Transverse colon (tissue), 4 donors: ENCODE measurements around the gene SMIM1. TPM values are rescaled to one million over a fixed set of nuclear protein-coding genes. Genes with fewer than 3 reads are reported as not detected.

Experiments used
- DNase-seq: peaks from one replicate; pipeline ENCODE4 v3.0.0-alpha.2; 2019
- H3K27ac ChIP-seq, 4 donors: fragments of 200-600 bp; sonication (generic); 2 replicates each; pipeline ENCODE4 v1.5.1; 2016 to 2018; ENCODE audit warnings: inconsistent platforms in 4 of 4
- H3K27me3 ChIP-seq: fragments of 200-600 bp; sonication (generic); 2 replicates; pipeline ENCODE4 v1.5.1; 2017; ENCODE audit warnings: inconsistent platforms
- H3K36me3 ChIP-seq, 4 donors: fragments of 200-600 bp; sonication (generic); 2 replicates each; pipeline ENCODE4 v1.5.1; 2017 to 2019; ENCODE audit warnings: inconsistent platforms in 4 of 4
- H3K4me1 ChIP-seq, 4 donors: fragments of 200-600 bp; sonication (generic); 2 replicates each; pipeline ENCODE4 v1.5.1; 2017 to 2020; ENCODE audit warnings: inconsistent platforms in 4 of 4
- H3K4me3 ChIP-seq, 4 donors: fragments of 200-600 bp; sonication (generic); 1 replicate in 1 of 4; 2 replicates in 3 of 4; pipeline versions ENCODE4 v1.5.1 to v1.6.1; 2017 to 2019; ENCODE audit warnings: inconsistent platforms in 4 of 4
- H3K9me3 ChIP-seq, 2 donors: fragments of 200-600 bp; sonication (generic); 2 replicates each; pipeline ENCODE4 v1.5.1; 2017 to 2019; ENCODE audit warnings: inconsistent platforms in 2 of 2
- CTCF ChIP-seq, 5 experiments: fragments of 200-600 bp in 3 of 5; fragments of 450-650 bp in 2 of 5; sonication (generic) in 3 of 5; IDR thresholded peaks; 1 replicate in 2 of 5; 2 replicates in 3 of 5; pipeline ENCODE4 v1.5.1; 2016 to 2017; ENCODE audit warnings: antibody characterized with exemption in 5 of 5, inconsistent platforms in 3 of 5, mild to moderate bottlenecking in 2 of 5, moderate library complexity in 1 of 5
- EP300 ChIP-seq: sonication (generic); formaldehyde crosslinking; IDR thresholded peaks from one replicate; pipeline ENCODE4 v1.6.1; 2017; ENCODE audit warnings: antibody characterized with exemption, low read depth
- POLR2A ChIP-seq: fragments of 450-650 bp; IDR thresholded peaks from one replicate; pipeline ENCODE4 v1.6.1; 2016; ENCODE audit warnings: antibody characterized with exemption, mild to moderate bottlenecking, moderate library complexity
- POLR2AphosphoS5 ChIP-seq, 3 donors: sonication (generic); formaldehyde crosslinking; IDR thresholded peaks; one replicate each; pipeline ENCODE4 v1.6.1; 2016; ENCODE audit warnings: antibody characterized with exemption in 3 of 3
- WGBS, 2 donors: methylation state at CpG; one replicate each; pipeline ENCODE4 v1.1.5; 2018; ENCODE audit warnings: low coverage in 1 of 2; 5-methylcytosine and 5-hydroxymethylcytosine counted together
- in situ Hi-C, 4 donors: fragments of 200-750 bp; cut with MboI; loops; one replicate each; pipeline versions ENCODE4 v1.15.0 to v1.15.1; 2017; ENCODE audit warnings: low sequenced_read_pairs in 3 of 4, low pct_ligation_motif_present in 1 of 4, low pct_unique_long_range_greater_than_20kb in 1 of 4
- intact Hi-C: fragments of 100-400 bp; cut with DNase I; formaldehyde crosslinking; loops from one replicate; pipeline ENCODE4 v1.15.1; 2023; ENCODE audit warnings: low total_unique reads
- total RNA-seq, 4 donors: library from RNA; depleted of rRNA; stranded (reverse); fragments of >200 nt; gene quantifications; one replicate each; pipeline ENCODE4 v1.1.0, GENCODE V29; 2016

Gene SMIM1
- total RNA-seq, 4 donors from 2014 or later: not detected

GRCh38 chr1:3762873-3763228 is 9.7 kb upstream of the SMIM1 start:
- no peak overlapping the region for H3K27ac ChIP-seq
- no peaks in the 10 kb centered on the region for H3K36me3 ChIP-seq
- no peaks in the 10 kb centered on the region for H3K4me1 ChIP-seq
- no peaks in the 10 kb centered on the region for H3K9me3 ChIP-seq
- 77% methylated on average over 12 of the region's 12 CpGs; no CpG with 5 or more reads in 1 of the 2 donors for WGBS, 2 donors
- TF ChIP-seq EP300 (no peak), CTCF (IDR thresholded peaks at IDR 0.05) (no peak), POLR2AphosphoS5 (IDR thresholded peaks at IDR 0.05) (no peak), POLR2A (no peak)
- intact Hi-C loops: no loop called here
- DNase-seq: no peak
- H3K27me3 ChIP-seq: peaks cover 42% of the 10 kb centered on the region
- no peak overlapping the region for H3K4me3 ChIP-seq
- in situ Hi-C loops: no loop called here

DNA sequence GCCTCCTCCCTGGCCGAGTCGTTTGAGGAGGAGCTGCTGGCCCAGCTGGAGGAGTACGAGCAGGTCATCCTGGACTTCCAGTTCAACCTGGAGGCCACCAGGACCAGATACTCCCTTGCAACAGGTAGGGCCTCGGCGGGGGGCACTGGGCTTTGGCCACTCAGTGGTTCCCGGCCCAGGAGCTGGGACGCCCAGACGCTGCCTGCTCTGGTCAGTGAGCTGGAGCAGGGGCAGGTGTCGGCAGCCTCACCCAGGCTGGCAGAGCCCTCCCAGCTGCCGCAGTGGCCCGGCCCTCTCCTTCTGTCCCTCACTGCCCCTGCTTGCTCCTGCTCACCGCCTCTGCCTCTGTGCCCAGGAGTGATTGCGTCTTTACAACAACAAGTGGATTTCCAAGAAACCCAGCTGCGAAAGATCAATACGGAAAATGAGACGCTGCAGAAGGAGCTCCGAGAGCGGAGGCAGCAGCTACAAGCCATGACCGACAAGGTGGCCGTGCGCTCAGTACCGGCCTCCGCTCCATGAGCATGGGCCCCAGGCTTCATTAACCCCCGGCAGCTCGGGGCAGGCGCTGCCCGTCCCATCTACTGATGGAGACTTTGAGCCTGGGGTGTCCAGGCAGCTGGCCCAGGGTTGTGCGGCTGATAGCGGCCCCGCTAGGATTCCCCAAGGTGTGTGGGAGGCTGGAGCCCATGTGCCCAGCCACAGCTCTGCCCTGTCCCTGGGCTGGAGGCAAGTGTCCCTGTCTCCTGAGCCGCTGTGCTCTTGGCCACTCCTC is 9.0 kb upstream of the SMIM1 start:
- Histone ChIP-seq H3K4me3 (no peak overlapping the region), H3K27me3 (peaks cover 42% of the 10 kb centered on the region), H3K4me1 (no peaks in the 10 kb centered on the region), H3K36me3 (no peaks in the 10 kb centered on the region), H3K27ac (no peak overlapping the region), H3K9me3 (no peaks in the 10 kb centered on the region)
- intact Hi-C loops (no loop called here), in situ Hi-C loops (no loop called here)
- TF ChIP-seq CTCF (IDR thresholded peaks at IDR 0.05) (no peak), POLR2A (no peak), POLR2AphosphoS5 (IDR thresholded peaks at IDR 0.05) (no peak), EP300 (no peak)
- DNase-seq: no peak
- 83% methylated on average over 30 of the region's 31 CpGs; no CpG with 5 or more reads in 1 of the 2 donors for WGBS, 2 donors

- no peak for DNase-seq
- no peaks in the 10 kb centered on the region for H3K9me3 ChIP-seq
- TF ChIP-seq POLR2A (no peak), EP300 (no peak), POLR2AphosphoS5 (IDR thresholded peaks at IDR 0.05) (no peak), CTCF (IDR thresholded peaks at IDR 0.05) (no peak)
- WGBS, 2 donors: 95% methylated on average over 12 of the region's 17 CpGs; no CpG with 5 or more reads in 1 of the 2 donors
- H3K4me3 ChIP-seq: no peak overlapping the region
- no peak overlapping the region for H3K27ac ChIP-seq
- H3K36me3 ChIP-seq: no peaks in the 10 kb centered on the region
- H3K27me3 ChIP-seq: peaks cover 36% of the 10 kb centered on the region
- H3K4me1 ChIP-seq: peaks cover 0 to 11% (median 10%) of the 10 kb centered on the region in 4 donors
- intact Hi-C loops: no loop called here
- in situ Hi-C loops: no loop called here
Observed at GRCh38 chr1:3767328-3767925, 5.1 kb upstream of the SMIM1 start.

GRCh38 chr1:3768811-3769390 is 3.6 kb upstream of the SMIM1 start:
- intact Hi-C loops: no loop called here
- no peaks in the 10 kb centered on the region for H3K36me3 ChIP-seq
- H3K4me1 ChIP-seq: peaks cover 0 to 21% (median 14%) of the 10 kb centered on the region in 4 donors
- H3K4me3 ChIP-seq: no peak overlapping the region
- H3K27me3 ChIP-seq: peaks cover 22% of the 10 kb centered on the region
- H3K27ac ChIP-seq: no peak overlapping the region
- 88% methylated on average over 22 of the region's 22 CpGs; no CpG with 5 or more reads in 1 of the 2 donors for WGBS, 2 donors
- H3K9me3 ChIP-seq: no peaks in the 10 kb centered on the region
- no peak for DNase-seq
- TF ChIP-seq POLR2AphosphoS5 (IDR thresholded peaks at IDR 0.05): no peak
- TF ChIP-seq CTCF (IDR thresholded peaks at IDR 0.05): no peak
- in situ Hi-C loops: no loop called here
